ENCODE results near the gene TNNC1. TPM values are rescaled to one million over a fixed set of nuclear protein-coding genes. Genes with fewer than 3 reads are reported as not detected.

Gene TNNC1
- total and polyA plus RNA-seq, 8 donors: 16.7 to 117 (median 33.9) TPM

DNA sequence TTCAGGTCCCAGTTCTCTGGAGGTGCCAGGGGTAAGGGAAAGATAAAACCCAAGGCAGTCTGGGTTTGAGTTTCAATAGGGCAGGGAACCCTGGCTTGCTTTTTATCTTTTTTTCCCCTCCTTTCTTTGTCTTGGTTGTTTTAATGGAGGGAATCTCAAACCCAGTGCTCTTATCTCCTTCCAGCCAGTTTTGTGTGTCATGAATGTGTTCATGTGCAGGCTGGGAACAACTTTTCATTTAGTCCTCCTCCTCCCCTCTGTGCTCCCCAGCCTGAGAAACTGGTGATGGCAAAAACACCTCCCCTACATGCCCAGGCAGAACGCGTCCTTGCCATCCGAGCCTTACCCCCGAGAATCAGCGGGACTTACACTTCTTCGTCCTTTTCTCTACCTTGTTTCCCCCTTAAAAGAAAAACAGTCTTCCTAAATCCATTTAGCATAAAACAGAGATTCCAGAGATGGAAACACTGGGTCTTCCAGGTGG, 19.8 kb downstream of the TNNC1 start:
- no peaks in the 10 kb centered on the region for H3K36me3 ChIP-seq
- peak overlapping the region; percentile 5 to 26 for H3K27ac ChIP-seq
- H3K4me3 ChIP-seq: no peak overlapping the region
- H3K4me1 ChIP-seq: peaks cover 0 to 43% of the 10 kb centered on the region in 2 donors
- intact Hi-C loops (cut with DNase I): no loop called here
- ATAC-seq: no peak
- H3K27me3 ChIP-seq: no peaks in the 10 kb centered on the region
- no peaks in the 10 kb centered on the region for H3K9me3 ChIP-seq
- TF ChIP-seq, protein P1, sequence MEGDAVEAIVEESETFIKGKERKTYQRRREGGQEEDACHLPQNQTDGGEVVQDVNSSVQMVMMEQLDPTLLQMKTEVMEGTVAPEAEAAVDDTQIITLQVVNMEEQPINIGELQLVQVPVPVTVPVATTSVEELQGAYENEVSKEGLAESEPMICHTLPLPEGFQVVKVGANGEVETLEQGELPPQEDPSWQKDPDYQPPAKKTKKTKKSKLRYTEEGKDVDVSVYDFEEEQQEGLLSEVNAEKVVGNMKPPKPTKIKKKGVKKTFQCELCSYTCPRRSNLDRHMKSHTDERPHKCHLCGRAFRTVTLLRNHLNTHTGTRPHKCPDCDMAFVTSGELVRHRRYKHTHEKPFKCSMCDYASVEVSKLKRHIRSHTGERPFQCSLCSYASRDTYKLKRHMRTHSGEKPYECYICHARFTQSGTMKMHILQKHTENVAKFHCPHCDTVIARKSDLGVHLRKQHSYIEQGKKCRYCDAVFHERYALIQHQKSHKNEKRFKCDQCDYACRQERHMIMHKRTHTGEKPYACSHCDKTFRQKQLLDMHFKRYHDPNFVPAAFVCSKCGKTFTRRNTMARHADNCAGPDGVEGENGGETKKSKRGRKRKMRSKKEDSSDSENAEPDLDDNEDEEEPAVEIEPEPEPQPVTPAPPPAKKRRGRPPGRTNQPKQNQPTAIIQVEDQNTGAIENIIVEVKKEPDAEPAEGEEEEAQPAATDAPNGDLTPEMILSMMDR (IDR thresholded peaks at IDR 0.05): no peak
- DNase-seq: no peak

DNA sequence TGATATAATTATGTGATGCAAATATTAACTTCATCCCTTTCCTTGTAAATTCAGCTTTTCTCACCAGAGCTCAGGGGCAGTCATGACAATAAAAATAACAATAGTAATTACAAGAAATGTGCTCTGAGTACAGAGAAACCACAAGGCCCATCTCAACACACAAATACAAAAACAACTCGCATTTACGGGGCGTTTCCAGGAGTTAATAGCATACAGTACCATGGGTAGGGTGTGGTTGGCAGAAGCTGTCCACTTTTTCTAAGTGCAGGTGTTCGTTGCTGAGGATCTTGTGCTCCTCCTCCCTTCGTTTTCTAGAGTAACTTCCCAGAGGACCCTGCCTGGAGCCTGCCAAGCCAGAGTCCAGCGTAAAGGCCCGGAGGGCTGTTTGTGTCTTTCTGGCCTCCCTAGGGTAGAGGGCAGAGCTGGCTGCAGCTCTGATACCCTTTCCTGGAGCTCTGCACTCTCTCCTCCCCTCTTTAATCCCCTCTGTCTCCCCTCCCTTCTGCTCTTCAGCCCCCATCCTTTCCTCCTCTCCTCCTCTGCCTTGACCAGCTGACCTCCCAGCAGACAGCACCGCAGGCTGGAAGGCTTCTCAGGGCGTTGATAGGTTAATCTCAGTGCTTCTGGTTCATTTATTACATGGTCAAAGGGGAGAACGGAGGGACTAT, 20.4 kb downstream of the TNNC1 start:
- DNase-seq (no peak), ATAC-seq (no peak)
- Histone ChIP-seq H3K27me3 (no peaks in the 10 kb centered on the region), H3K4me1 (peaks cover 0 to 47% of the 10 kb centered on the region in 2 donors), H3K9me3 (no peaks in the 10 kb centered on the region), H3K27ac (peak overlapping the region in 1 of 2 donors; percentile 19), H3K4me3 (no peak overlapping the region), H3K36me3 (no peaks in the 10 kb centered on the region)
- intact Hi-C loops (cut with DNase I): no loop called here
- TF ChIP-seq, protein P1 (IDR thresholded peaks at IDR 0.05): no peak

DNA sequence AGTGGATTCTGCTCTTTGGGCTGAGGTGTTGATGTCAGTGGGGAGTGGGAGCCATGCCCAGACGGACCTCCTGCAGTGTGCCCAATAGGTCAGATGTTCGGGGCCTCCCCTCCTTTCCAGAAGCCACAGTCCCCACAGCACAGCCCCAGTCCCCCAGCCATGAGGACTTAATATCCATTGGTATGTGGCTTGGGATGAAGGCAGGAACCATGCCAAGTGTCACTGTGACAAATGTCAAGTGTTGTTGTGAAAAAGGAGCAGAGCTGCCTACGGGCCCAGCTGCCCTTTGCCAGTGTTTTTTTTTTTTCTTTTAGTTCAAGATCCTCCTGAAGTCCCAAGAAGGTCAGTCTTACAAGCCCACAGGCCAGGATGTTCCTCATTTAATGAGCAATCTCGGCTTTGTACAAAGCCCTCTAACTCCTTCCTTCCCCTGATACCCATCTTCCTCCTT, 21.1 kb downstream of the TNNC1 start:
- no peak for DNase-seq
- H3K4me1 ChIP-seq: peaks cover 0 to 42% of the 10 kb centered on the region in 2 donors

DNA sequence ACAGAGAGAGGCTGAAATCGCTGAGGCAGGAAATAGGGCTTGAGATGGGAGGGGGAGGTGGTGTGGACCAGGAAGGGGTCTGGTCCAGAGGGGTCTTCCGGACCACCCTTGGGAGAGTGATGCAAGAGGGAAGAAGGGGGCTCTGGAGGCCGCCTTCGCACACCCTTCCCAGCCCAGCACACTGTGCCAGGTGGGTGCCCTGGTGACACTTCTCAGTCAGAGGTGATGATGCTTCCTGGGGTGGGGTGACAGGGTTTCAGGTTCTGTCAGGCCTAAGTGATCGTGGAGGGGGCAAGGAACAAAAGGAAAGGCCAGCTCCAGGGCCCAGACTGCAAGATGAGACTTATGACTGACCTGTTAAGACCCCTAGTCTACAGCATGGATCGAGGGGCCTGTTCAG, 21.6 kb downstream of the TNNC1 start:
- H3K36me3 ChIP-seq: no peaks in the 10 kb centered on the region
- no peak overlapping the region for H3K4me3 ChIP-seq
- H3K4me1 ChIP-seq: peaks cover 0 to 38% of the 10 kb centered on the region in 2 donors
- H3K27ac ChIP-seq: peak overlapping the region in 1 of 2 donors; percentile 5
- no peak for DNase-seq
- no peak for ATAC-seq
- no peaks in the 10 kb centered on the region for H3K9me3 ChIP-seq
- intact Hi-C loops (cut with DNase I): no loop called here
- no peaks in the 10 kb centered on the region for H3K27me3 ChIP-seq
- TF ChIP-seq, protein P1 (IDR thresholded peaks at IDR 0.05): no peak

More for the DNA sequence above, 21.1 kb downstream of the TNNC1 start:
- peak; percentile 7 for ATAC-seq
- no peak overlapping the region for H3K4me3 ChIP-seq
- peak overlapping the region in 1 of 2 donors; percentile 5 for H3K27ac ChIP-seq
- H3K9me3 ChIP-seq: no peaks in the 10 kb centered on the region
- TF ChIP-seq, protein P1 (IDR thresholded peaks at IDR 0.05): no peak
- no peaks in the 10 kb centered on the region for H3K36me3 ChIP-seq
- H3K27me3 ChIP-seq: no peaks in the 10 kb centered on the region
- intact Hi-C loops (cut with DNase I): no loop called here

DNA sequence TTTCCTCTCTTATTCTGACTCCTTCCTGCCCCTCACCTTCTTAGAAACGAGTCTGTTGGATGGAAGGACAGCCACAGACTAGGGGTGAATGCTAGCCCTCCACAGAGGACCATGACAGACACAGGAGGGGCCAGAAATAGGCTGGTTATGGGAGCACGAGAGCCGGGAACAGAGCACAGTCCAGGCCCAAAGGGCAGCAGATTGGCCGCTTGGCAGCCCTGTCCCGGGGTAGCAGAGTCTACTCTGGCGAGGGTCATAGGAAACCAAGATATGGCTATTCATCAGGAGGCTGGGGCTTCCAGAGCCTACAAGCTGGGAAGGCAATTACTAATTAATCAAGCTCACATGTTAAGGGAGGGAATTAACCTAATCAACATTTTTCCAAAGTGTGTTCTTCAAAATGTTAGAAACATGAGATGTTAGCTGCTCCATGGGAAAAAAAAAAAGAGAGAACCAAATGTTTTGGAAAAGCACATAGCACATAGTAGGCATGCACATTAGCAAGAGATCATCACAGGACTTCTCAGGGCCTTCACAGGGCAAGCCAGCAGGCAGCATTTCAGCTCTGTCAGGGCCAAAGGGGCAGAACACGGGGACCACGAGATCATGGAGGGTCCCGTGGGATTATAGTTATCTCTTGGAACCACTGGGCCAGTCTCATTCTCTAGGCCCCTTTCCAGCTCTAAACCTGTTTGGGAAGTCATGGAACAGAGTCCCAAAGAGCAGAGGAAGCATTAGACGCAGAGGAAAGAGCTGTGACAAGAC, 22.2 kb downstream of the TNNC1 start:
- peaks cover 0 to 33% of the 10 kb centered on the region in 2 donors for H3K4me1 ChIP-seq
- TF ChIP-seq, protein P1 (IDR thresholded peaks at IDR 0.05): no peak
- H3K27ac ChIP-seq: no peak overlapping the region
- no peak for DNase-seq
- intact Hi-C loops (cut with DNase I): no loop called here
- no peaks in the 10 kb centered on the region for H3K36me3 ChIP-seq
- H3K9me3 ChIP-seq: no peaks in the 10 kb centered on the region
- H3K27me3 ChIP-seq: no peaks in the 10 kb centered on the region
- H3K4me3 ChIP-seq: no peak overlapping the region
- ATAC-seq: no peak

Data from left lung (tissue), 10 donors.